CD4-positive, alpha-beta T cell treated with Interleukin-17A for 1 hour (primary cell): Measurements from ENCODE around the gene GIMAP8.
A peak's percentile ranks its signal among the peaks of the same experiment; 100 is the strongest.

Experiments
- DNase-seq: peaks from one replicate; pipeline ENCODE4 v3.0.0-alpha.2; 2020

The GIMAP8 gene

DNA sequence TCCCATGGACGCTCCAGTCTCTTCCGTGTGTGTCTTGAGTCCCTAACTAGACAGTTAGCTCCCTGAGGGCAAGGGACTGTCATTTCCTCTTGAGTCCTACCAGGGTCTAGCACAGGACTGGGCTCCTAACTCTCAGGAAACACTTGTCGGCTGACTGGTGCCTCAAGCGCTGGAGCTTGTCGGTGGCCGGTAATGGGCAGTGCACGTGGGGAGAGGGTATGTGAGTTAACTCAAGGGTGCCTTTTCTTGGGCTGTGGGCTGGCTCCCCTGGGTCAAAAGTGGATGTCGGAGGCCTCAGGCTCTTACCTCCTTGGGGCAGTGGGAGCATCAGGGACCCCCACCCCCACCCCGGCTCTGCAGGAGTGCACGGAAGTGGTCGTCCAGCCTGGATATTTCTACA is 38.4 kb upstream of the GIMAP8 start:
- DNase-seq: no peak

GRCh38 chr7:150412518-150413488 is 37.6 kb upstream of the GIMAP8 start:
- DNase-seq: no peak

DNA sequence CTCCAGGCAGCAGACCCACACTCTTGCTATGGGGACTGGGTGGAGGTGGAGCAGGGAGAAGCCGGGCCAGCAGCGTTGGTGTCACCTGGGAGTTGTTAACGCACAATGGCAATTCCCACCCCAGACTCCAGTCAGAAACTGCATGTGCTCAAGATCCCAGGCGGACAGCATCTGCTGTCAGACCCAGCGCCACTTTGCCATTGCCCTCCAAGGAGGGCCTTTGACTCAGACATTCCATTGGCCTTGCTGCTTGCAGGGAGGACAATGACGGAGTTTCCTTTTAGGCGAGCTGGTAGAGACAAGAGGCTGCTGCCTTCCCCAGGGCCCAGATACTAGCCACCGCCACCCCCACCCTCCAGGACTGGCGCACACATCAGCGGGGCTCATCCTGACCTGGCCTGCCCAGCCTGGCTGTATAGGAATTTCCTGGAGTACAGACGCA is 36.8 kb upstream of the GIMAP8 start:
- no peak for DNase-seq

DNA sequence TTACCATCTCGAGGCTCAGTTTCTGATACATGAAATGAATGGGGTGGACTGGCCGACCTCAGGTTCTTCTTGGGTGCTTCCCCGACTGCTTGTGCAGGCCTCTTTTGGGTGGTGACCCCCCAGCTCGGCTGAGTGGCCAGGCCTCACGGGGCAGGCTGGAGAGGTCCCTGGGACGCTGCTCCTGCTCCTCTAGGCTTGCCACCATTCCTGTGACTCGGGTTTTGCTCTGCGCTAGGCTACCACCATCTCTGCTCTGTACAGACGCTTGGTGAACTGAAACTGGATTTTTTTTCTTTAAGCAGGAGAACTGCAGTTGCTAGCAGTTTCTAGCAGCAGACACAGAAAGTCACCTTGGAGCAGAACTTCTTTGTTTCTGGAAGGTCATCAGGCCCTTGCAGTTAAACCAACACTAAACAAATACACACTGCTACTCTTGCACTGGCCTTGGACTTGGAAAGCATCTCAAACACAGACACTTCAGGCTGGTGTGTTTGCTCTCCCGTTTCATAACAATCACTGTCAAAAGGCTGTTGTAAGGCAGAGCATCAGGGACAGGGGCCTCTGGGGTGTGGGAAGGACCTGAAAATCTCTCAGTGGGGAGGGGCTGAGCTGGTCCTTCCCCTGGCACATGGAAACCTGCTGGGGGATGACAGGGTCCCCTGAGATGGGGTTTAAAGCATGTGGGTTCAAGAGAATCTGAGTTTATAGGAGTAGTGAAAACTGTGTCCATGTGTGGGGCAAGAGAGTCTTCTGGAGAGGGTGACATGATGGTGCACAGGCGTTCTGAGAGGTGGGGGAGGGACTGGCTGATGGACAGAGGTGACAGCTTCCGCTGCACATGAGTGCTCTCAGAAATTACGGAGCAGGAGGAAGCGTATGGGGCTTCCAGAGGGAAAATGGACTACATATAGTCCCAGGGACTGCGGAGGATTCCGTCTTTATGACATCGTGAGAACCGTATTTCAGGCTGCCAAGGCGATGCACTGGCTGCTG is 35.0 kb upstream of the GIMAP8 start:
- DNase-seq: no peak

- no peak for DNase-seq
Measured at GRCh38 chr7:150417239-150417638, 33.2 kb upstream of the GIMAP8 start.

DNA sequence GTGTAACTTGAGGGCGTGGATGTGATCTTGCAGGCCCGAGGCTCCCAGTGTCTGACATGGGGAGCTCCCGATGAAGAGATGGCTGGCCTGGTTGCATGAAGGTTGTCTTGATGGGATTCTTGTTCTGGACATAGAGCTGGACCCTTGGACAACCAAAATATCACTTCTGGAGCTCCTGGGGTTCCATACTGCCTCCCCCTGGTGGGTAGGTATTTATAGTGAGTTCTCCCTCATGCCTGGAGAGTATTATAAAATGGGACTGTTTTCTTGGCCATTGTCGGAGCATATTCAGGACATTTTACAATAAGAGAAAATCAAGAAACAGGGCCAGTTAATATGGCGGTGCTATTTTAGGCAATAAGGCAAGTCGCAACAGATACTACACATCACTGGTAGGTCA is 32.6 kb upstream of the GIMAP8 start:
- DNase-seq: no peak

DNA sequence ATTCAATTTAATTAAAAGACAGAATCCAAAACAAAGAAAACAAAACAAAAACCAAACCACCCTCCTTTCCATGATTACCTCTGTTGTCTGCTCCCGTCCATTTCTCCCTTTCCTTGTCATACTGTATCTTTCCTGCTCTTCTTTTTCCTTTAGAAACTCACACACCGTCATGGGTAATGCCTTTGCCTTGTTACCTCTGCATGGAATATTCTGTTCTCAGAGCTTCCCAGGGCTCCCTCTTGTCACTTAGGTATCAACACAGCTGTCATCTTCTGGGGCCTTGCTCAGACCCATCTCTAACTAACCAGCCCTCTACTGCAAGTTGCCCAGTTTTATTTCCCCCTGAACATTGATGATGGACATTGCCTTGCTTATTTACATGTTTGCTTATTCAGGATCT is 30.2 kb upstream of the GIMAP8 start:
- no peak for DNase-seq

DNA sequence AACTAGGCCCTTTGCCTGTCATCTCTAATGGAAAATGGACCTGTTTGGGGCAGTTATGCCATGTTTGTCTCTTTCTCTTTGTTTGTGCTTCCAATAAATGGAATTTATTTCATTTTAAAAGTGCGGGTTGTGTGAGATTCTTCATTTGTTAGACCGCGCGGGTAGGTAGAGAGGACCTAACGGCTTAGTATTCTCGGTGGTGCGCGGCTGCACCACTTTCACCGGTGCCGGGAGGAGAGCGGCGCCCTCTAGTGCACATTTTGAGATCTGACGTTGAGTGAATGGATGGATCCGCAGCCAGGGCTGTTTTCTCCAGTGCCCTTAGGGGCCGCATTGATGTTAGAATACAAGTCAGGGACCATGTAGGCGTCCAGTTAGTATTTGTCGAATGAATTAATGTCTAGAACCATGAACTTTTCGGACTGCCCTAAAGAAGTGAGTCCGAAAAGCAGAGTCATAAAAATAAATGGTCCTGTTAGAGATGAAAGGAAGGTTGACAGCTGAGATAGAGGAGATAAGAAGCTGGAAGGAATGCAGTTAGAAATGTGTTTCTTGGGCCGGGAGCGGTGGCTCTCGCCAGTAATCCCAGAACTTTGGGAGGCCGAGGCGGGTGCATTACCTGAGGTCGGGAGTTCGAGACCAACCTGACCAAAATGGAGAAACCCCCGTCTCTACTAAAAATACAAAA is 29.3 kb upstream of the GIMAP8 start:
- DNase-seq: peak; percentile 90

DNA sequence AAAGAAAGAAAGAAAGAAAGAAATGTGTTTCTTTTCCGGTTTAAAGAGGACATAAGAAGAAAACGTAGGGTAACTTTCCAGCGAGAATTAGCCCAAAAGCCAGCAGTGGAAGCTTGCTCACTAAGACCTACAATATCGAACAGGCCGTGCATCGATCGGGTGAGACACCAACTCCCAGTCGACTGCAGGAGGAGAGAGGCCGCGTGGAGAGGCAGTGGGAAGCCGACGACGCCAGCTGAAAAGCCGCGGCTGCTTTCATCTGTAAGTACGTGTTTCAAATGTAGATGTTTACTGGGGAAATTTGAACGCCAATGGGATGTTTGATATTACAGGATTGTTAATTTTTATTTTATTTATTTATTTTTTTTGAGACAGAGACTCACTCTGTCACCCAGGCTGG is 28.6 kb upstream of the GIMAP8 start:
- DNase-seq: no peak

- no peak for DNase-seq
Measured at GRCh38 chr7:150425670-150426069, 24.8 kb upstream of the GIMAP8 start.

DNA sequence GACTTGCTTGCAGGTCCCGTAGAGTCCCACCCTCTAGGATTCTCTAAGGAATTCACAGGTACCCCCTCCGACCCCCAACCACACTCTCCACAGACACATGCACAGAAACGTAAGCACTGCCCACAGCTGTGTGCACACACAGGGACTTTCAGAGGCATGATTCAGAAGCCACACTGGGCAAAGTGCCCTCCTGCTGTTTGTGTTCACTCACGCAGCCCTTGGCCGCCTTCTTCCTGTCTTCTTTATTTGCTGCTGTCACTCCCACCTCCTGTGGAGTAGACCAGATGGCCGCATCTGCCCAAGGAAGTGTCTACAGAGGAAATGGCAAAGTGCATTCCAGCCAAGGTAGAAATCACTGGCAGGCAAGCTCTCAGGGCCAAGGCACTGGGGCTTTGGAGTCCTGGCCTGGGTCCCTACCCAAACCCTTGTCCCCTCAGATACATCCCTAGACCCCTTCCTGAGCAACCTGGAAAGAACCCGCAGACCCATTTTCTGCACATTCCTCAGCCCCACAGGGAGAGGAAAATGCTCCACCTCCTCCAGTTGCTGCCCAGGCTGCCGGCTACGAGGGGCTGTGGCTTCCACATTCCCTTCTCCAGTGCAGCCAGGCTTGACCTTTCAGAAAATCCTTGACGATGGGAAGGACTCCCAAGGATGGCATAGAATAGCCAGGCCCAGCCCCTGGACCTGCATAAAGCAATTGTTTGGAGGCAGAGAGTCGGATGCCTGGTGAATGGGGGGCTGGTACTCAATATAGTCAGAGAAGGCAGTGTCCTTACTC is 21.6 kb upstream of the GIMAP8 start:
- DNase-seq: no peak

- no peak for DNase-seq
Measured at GRCh38 chr7:150429699-150430098, 20.7 kb upstream of the GIMAP8 start.

DNA sequence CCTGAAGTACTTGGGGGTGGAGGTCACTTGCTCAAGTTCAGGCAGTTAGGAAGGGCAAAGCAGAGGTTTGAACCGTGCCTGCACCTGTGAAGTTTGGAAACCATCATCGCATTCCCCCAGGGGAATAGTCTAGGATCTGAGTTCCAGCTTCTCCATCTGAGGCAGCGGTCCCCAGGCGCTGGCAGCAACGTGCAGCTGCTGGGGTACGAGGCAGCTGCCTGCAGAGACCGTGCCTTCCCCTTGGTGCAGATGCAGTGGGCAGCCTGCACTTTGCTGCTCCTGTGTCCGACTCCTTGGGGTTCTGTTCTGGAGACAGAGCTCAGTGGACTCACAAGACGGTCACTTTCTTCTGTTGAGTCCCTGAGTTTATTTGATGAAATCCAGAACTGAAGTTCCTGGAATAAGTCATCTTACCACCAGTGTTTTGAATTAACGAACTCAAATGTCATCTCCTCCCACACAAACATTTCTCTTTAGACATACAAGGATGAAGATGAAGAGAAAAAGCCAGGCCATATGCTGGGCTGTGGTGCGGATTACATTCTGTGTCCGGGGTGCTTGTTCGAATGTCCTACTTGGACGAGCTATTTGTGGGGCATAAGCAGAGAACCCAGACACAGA is 19.9 kb upstream of the GIMAP8 start:
- DNase-seq: no peak

DNA sequence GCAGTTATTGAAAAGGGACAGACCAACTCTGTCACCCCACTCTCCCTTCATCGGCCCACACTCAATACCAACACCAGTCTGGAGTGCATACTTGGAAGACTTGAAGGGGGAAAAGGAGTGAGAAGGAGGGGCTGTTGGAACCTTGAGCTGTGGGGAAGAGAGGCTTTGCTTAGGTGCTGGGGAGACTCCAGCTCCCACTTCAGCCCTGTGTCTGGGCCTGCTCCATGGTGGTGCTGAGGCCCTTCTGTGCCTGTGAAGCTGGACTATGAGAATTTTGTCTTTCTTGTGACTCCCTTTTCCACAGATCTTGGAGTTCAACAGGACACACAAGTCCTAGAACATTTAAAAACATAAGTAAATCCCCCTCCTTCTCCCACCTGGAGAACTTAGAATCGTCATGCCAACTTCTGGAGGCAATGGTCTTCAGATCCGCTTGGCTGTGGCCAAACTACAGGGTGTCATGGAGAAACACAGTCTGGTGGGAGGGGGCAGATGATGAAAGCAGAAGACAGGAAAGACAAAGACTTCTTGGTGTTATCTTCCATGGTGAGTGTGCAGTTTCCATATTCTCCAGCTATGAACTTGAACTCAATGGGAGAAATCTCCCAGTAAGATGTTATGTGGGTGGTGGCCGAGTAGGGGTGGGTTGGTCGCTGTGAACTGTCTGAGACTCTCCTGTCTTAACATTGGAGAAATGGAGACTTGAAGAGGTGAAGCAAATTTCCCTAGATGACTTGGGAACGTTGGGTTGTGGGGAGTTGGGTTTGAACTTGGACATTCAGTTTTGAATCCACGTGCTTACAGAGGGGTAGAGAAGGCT is 18.4 kb upstream of the GIMAP8 start:
- DNase-seq: no peak

DNA sequence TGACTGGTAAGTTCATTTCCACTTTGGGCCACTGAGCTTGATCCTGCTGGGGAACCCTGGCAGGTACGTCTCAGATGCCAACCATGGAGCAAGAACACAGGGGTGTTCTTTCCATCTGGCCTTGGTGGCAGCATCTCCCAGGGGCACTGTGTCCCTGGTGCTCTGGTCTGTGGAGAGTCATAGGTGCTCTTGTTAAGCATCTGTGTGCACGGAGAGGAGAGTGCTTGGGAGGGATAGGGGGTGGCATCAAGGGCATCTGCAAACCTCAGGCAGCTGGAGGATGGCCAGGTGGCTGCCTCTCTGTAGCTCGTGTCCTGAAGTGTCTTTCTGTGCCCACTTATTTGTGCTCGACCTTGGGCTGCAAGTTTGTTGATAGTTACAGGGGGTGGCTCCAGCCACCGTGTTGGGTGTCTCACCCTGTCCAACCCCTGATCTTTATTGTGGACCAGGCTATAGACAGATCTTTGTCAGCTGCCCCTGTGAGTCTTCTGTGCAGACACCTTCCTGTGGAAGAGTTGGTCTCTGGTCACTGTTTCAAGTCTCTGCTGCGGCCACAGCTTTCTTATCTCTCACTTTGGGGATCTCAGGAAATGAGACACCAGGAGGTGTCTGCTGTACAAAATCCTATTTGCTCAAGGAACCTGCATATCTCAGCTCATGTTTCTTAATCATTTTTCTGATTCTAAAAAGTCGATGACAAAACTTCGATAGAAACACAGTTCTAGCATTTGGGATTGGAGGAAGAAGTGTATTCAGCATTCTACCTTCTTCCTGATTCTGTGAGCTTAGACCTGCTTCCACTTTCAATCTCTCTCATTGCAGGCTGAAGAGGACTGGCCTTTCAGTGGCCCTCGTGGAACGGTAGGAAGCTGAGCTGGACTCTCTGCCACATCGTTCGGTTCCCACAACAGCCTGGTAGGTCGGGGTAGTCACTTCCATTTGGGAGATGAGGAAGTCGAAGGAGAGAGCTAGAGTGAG is 17.2 kb upstream of the GIMAP8 start:
- DNase-seq: no peak

DNA sequence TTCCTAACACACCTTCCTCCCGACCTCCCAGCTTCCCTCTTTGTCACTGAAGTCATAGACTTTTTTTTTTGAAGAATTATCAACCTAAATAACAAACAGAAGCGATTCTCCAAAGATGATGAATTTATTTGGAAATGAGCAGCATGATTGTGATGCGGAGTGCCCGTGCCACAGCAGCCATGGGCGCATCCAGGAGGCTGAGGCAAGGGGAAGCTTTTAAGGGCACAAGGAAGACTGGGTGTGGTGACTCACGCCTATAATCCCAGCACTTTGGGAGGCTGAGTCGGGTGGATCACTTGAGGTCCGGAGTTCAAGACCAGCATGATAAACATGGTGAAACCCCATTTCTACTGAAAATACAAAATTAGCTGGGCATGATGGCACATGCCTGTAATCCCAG is 16.2 kb upstream of the GIMAP8 start:
- DNase-seq: no peak

GRCh38 chr7:150435047-150435389 is 15.4 kb upstream of the GIMAP8 start:
- no peak for DNase-seq

GRCh38 chr7:150435390-150436073 is 14.9 kb upstream of the GIMAP8 start:
- peak; percentile 11 for DNase-seq

- no peak for DNase-seq
Measured at GRCh38 chr7:150439967-150440366, 10.5 kb upstream of the GIMAP8 start.
